ENCODE results near the gene GPS1.

Gene GPS1

GRCh38 chr17:82006468-82007227, 45.0 kb upstream of the GPS1 start:
- TF ChIP-seq TAF1 (IDR thresholded peaks at IDR 0.05; ENCODE audit: borderline replicate concordance, insufficient read depth, low read length) (no peak), POLR2AphosphoS5 (IDR thresholded peaks at IDR 0.05; ENCODE audit: low read depth, low read length) (no peak), FOXP2 (optimal IDR thresholded peaks at IDR 0.05; ENCODE audit: borderline replicate concordance, extremely low read depth, extremely low read length, insufficient read depth) (no peak)

GRCh38 chr17:82007228-82007494, 44.5 kb upstream of the GPS1 start:
- TF ChIP-seq SIN3A (IDR thresholded peaks at IDR 0.05; ENCODE audit: borderline replicate concordance, insufficient read depth, low read length) (no peak), POLR2AphosphoS5 (IDR thresholded peaks at IDR 0.05; ENCODE audit: low read depth, low read length) (no peak), REST (IDR thresholded peaks at IDR 0.05; ENCODE audit: insufficient read depth in 1 of 2, low read depth in 2 of 2, low read length in 2 of 2) (no peak), FOXP2 (optimal IDR thresholded peaks at IDR 0.05; ENCODE audit: borderline replicate concordance, extremely low read depth, extremely low read length, insufficient read depth) (no peak), TAF1 (IDR thresholded peaks at IDR 0.05; ENCODE audit: borderline replicate concordance, insufficient read depth, low read length) (no peak)

GRCh38 chr17:82007495-82008257, 44.0 kb upstream of the GPS1 start:
- TF ChIP-seq SIN3A (IDR thresholded peaks at IDR 0.05; ENCODE audit: borderline replicate concordance, insufficient read depth, low read length) (no peak), REST (IDR thresholded peaks at IDR 0.05; ENCODE audit: insufficient read depth in 1 of 2, low read depth in 2 of 2, low read length in 2 of 2) (no peak), FOXP2 (optimal IDR thresholded peaks at IDR 0.05; ENCODE audit: borderline replicate concordance, extremely low read depth, extremely low read length, insufficient read depth) (no peak), POLR2AphosphoS5 (IDR thresholded peaks at IDR 0.05; ENCODE audit: low read depth, low read length) (no peak), TAF1 (IDR thresholded peaks at IDR 0.05; ENCODE audit: borderline replicate concordance, insufficient read depth, low read length) (no peak)

- TF ChIP-seq SIN3A (IDR thresholded peaks at IDR 0.05; ENCODE audit: borderline replicate concordance, insufficient read depth, low read length): no peak
- no peak for TF ChIP-seq FOXP2 (optimal IDR thresholded peaks at IDR 0.05; ENCODE audit: borderline replicate concordance, extremely low read depth, extremely low read length, insufficient read depth)
- no peak for TF ChIP-seq REST (IDR thresholded peaks at IDR 0.05; ENCODE audit: insufficient read depth in 1 of 2, low read depth in 2 of 2, low read length in 2 of 2)
- no peak for TF ChIP-seq TAF1 (IDR thresholded peaks at IDR 0.05; ENCODE audit: borderline replicate concordance, insufficient read depth, low read length)
- TF ChIP-seq POLR2AphosphoS5 (IDR thresholded peaks at IDR 0.05; ENCODE audit: low read depth, low read length): no peak
Measured at GRCh38 chr17:82008258-82008940, 43.3 kb upstream of the GPS1 start.

- TF ChIP-seq SIN3A (IDR thresholded peaks at IDR 0.05; ENCODE audit: borderline replicate concordance, insufficient read depth, low read length) (no peak), TAF1 (IDR thresholded peaks at IDR 0.05; ENCODE audit: borderline replicate concordance, insufficient read depth, low read length) (no peak), REST (IDR thresholded peaks at IDR 0.05; ENCODE audit: insufficient read depth in 1 of 2, low read depth in 2 of 2, low read length in 2 of 2) (no peak), POLR2AphosphoS5 (IDR thresholded peaks at IDR 0.05; ENCODE audit: low read depth, low read length) (no peak), FOXP2 (optimal IDR thresholded peaks at IDR 0.05; ENCODE audit: borderline replicate concordance, extremely low read depth, extremely low read length, insufficient read depth) (no peak)
Measured at GRCh38 chr17:82008941-82009405, 42.7 kb upstream of the GPS1 start.
